ENCODE measurements around the gene TFF3. TPM values are rescaled to one million over a fixed set of nuclear protein-coding genes. Genes with fewer than 3 reads are reported as not detected.

TFF3 gene
- total RNA-seq, 1 experiment from 2014 or later, result not detected

- Histone ChIP-seq H3K27me3 (ENCODE audit: insufficient read depth, low read depth) (no peaks in the 10 kb centered on the region), H3K36me3 (ENCODE audit: low read depth) (no peaks in the 10 kb centered on the region), H3K4me2 (no peak overlapping the region), H2AFZ (no peak overlapping the region), H3K27ac (no peak overlapping the region), H3K9me2 (ENCODE audit: insufficient read depth) (no peaks in the 10 kb centered on the region), H3K4me3 (no peak overlapping the region), H3K9me3 (ENCODE audit: insufficient read depth, low read depth) (no peaks in the 10 kb centered on the region), H3F3A (ENCODE audit: insufficient read depth, low read depth) (no peaks in the 10 kb centered on the region; the same call in 1 of the 2 replicates), H4K20me1 (ENCODE audit: insufficient read depth) (no peaks in the 10 kb centered on the region), H3K79me2 (ENCODE audit: low read depth) (no peaks in the 10 kb centered on the region), H3K4me1 (replicated peaks; ENCODE audit: insufficient read depth) (no peaks in the 10 kb centered on the region)
- ChIA-PET CTCF (no interaction called here), POLR2A (ENCODE audit: unreplicated experiment) (no interaction called here)
- TF ChIP-seq, protein P1, sequence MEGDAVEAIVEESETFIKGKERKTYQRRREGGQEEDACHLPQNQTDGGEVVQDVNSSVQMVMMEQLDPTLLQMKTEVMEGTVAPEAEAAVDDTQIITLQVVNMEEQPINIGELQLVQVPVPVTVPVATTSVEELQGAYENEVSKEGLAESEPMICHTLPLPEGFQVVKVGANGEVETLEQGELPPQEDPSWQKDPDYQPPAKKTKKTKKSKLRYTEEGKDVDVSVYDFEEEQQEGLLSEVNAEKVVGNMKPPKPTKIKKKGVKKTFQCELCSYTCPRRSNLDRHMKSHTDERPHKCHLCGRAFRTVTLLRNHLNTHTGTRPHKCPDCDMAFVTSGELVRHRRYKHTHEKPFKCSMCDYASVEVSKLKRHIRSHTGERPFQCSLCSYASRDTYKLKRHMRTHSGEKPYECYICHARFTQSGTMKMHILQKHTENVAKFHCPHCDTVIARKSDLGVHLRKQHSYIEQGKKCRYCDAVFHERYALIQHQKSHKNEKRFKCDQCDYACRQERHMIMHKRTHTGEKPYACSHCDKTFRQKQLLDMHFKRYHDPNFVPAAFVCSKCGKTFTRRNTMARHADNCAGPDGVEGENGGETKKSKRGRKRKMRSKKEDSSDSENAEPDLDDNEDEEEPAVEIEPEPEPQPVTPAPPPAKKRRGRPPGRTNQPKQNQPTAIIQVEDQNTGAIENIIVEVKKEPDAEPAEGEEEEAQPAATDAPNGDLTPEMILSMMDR (conservative IDR thresholded peaks at IDR 0.05), result no peak
- no peak for TF ChIP-seq EZH2 (IDR thresholded peaks at IDR 0.05; ENCODE audit: low read depth)
- DNase-seq, result no peak
- intact Hi-C loops (cut with micrococcal nuclease; ENCODE audit: unreplicated experiment), result no loop called here
- no TSS peak for BruUV-seq (replicated peaks)
Observed at GRCh38 chr21:42357307-42357706, 42.1 kb upstream of the TFF3 start.

DNA sequence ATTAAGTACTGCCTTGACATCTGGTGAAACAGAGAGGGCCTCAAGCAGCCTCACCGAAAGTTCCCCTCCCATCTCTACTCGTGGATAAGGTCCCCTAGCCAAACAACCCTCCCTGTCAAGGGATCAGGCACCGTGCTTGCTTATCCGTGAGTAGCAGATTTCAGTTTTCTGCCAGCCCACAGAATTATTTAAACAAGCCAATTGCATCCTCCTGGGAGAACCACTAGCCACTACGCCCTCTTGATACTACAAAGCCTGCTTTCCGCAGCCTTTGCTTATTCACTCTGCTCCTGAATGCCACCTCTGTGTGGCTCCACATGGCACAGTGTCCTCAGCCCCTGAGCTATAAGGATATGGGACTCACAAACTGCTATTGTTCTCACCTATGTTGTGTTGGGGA, 41.4 kb upstream of the TFF3 start:
- H3K27me3 ChIP-seq (ENCODE audit: insufficient read depth, low read depth), result no peaks in the 10 kb centered on the region
- POLR2A ChIA-PET (ENCODE audit: unreplicated experiment), result no interaction called here
- no peak for DNase-seq
- H3F3A ChIP-seq (ENCODE audit: insufficient read depth, low read depth), result no peaks in the 10 kb centered on the region
- H3K79me2 ChIP-seq (ENCODE audit: low read depth), result no peaks in the 10 kb centered on the region
- H3K4me1 ChIP-seq (replicated peaks; ENCODE audit: insufficient read depth), result 0 out of 2 replicates have a peak, but pooled peaks cover under 1% of the 10 kb centered on the region
- H3K4me2 ChIP-seq, result no peak overlapping the region
- intact Hi-C loops (cut with micrococcal nuclease; ENCODE audit: unreplicated experiment), result no loop called here
- no peak overlapping the region for H2AFZ ChIP-seq
- H4K20me1 ChIP-seq (ENCODE audit: insufficient read depth), result no peaks in the 10 kb centered on the region
- no peaks in the 10 kb centered on the region for H3K9me3 ChIP-seq (ENCODE audit: insufficient read depth, low read depth)
- no peaks in the 10 kb centered on the region for H3K36me3 ChIP-seq (ENCODE audit: low read depth)
- no peak overlapping the region for H3K27ac ChIP-seq
- no peaks in the 10 kb centered on the region for H3K9me2 ChIP-seq (ENCODE audit: insufficient read depth)
- H3K4me3 ChIP-seq, result no peak overlapping the region
- CTCF ChIA-PET, result no interaction called here
- BruUV-seq (replicated peaks), result no TSS peak
- TF ChIP-seq, protein P1 (conservative IDR thresholded peaks at IDR 0.05), result no peak
- TF ChIP-seq EZH2 (IDR thresholded peaks at IDR 0.05; ENCODE audit: low read depth), result no peak

DNA sequence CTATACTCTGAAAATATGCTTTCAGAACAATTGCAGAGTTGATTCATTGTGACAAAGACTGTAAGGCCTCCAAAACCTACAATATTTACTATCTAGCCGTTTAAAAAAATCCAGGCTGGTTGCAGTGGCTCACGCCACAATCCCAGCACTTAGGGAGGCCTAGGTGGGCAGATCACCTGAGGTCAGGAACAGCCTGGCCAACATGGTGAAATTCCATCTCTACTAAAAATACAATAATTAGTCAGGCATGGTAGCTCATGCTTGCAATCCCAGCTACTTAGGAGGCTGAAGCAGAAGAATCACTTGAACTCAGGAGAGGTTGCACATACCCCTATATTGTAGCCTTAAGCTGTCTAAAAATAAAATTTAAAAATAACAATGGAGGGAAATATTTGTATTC, 40.8 kb upstream of the TFF3 start:
- BruUV-seq (replicated peaks), result no TSS peak
- no peak overlapping the region for H2AFZ ChIP-seq
- peaks cover 6% of the 10 kb centered on the region; the same call in 1 of the 2 replicates for H3K4me1 ChIP-seq (replicated peaks; ENCODE audit: insufficient read depth)
- DNase-seq, result no peak
- POLR2A ChIA-PET (ENCODE audit: unreplicated experiment), result no interaction called here
- H3K9me3 ChIP-seq (ENCODE audit: insufficient read depth, low read depth), result no peaks in the 10 kb centered on the region
- H3K27me3 ChIP-seq (ENCODE audit: insufficient read depth, low read depth), result no peaks in the 10 kb centered on the region
- no peak overlapping the region for H3K4me3 ChIP-seq
- no peak overlapping the region for H3K4me2 ChIP-seq
- H3K36me3 ChIP-seq (ENCODE audit: low read depth), result no peaks in the 10 kb centered on the region
- H3K9me2 ChIP-seq (ENCODE audit: insufficient read depth), result no peaks in the 10 kb centered on the region
- intact Hi-C loops (cut with micrococcal nuclease; ENCODE audit: unreplicated experiment), result no loop called here
- no peak overlapping the region for H3K27ac ChIP-seq
- no peak for TF ChIP-seq EZH2 (IDR thresholded peaks at IDR 0.05; ENCODE audit: low read depth)
- TF ChIP-seq, protein P1 (conservative IDR thresholded peaks at IDR 0.05), result no peak
- H4K20me1 ChIP-seq (ENCODE audit: insufficient read depth), result no peaks in the 10 kb centered on the region
- CTCF ChIA-PET, result no interaction called here
- H3F3A ChIP-seq (ENCODE audit: insufficient read depth, low read depth), result no peaks in the 10 kb centered on the region
- no peaks in the 10 kb centered on the region for H3K79me2 ChIP-seq (ENCODE audit: low read depth)
